Ammon's horn (tissue), 1 donor: ENCODE measurements around the gene CPA1.

Experiments used
- DNase-seq: peaks from one replicate; pipeline ENCODE4 v3.0.0-alpha.2; 2016; ENCODE audit warnings: low spot score

Gene CPA1

GRCh38 chr7:130426564-130426963 lies 46.3 kb downstream of the CPA1 start:
- DNase-seq, result no peak

DNA sequence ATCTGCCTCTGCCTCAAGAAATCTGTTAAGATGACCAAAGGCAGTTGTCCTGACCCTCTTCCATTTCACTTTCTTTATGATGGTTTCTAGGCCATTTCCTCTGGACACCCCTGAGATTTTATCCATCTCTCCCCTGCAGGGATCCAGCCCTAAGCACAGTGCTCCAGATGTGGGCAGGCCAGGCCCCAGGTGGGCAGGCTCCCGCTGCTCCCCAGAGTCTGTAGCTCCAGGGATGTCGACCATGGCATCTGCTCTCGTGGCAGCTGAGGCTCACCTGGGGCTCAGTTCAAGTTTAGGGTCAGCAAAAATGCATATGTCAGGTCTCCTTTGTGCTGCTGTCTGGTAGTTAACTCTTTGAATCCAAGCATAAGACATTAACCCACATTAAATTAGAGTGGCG lies 48.7 kb downstream of the CPA1 start:
- DNase-seq, result no peak

DNA sequence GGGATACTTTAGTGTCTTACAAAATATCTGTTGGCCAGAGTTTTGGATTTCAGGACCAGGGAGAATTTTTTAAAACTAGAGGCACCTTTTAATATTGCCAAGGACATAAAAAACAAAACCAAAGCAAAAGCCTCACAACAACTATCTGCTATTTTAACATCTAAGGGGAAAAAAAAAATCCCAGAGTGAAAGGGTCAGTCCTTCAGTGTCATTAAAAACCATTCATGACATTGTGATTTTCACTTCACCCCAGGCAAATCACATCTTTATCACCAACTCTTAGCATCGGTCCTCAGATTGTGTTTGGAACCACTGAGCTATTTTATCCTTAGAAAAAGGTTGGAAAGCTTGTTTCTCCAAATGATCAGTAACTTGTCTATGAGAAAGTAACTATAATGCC lies 49.8 kb downstream of the CPA1 start:
- no peak for DNase-seq

GRCh38 chr7:130430841-130431666 lies 50.8 kb downstream of the CPA1 start:
- DNase-seq, result no peak

GRCh38 chr7:130432886-130433285 lies 52.6 kb downstream of the CPA1 start:
- DNase-seq, result no peak

- no peak for DNase-seq
These were observed 53.0 kb downstream of the CPA1 start for GRCh38 chr7:130433301-130433700.

DNA sequence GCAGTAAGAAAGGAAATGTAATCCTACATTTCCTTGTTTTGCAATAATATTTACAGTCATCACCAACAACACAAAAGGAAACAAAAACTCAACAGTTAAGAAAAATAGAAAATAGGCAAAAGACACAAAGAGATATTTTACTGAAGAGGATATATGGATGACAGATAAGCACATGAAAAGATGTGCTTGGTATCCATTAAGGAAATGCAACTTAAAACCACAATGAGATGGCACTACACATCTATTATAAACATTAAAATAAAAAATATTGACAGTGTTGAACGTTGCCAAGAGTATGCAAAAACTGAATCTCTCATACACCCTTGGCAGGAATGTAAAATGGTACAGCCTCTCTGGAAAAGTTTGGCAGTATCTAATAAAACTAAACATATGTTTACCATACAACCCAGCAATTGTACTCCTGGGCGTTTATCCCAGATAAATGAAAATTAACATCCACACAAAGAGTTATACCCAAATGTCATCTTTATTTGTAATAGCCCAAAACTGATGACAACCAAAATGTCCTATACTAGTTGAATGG lies 55.1 kb downstream of the CPA1 start:
- DNase-seq, result no peak

DNA sequence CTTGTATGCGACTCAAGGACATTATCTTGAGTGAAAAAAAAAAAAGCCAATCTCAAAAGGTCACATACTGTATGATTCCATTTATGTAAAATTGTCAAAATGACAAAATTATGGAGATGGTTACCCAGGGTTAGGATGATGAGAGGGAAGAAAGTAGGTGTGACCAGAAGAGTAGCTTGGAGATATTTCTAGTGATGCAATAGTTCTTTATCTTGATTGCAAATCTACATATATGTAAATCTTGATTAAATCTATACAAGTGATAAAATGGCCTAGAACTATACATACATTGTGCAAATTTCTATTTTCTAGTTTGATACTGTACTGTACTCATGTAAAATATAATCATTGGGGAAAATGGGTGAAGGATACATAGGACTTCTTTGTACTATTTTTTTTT lies 56.0 kb downstream of the CPA1 start:
- no peak for DNase-seq
